ENCODE results near the gene CHST4. TPM values are rescaled to one million over a fixed set of nuclear protein-coding genes. Genes with fewer than 3 reads are reported as not detected.

Gene CHST4
- total and polyA plus RNA-seq, 7 donors, result 0.07 TPM; not detected in 6

GRCh38 chr16:71491054-71491453 is 35.2 kb upstream of the CHST4 start:
- H3K4me3 ChIP-seq, result no peak overlapping the region
- H3K27me3 ChIP-seq, result no peaks in the 10 kb centered on the region
- no peaks in the 10 kb centered on the region for H3K4me1 ChIP-seq
- no peak for DNase-seq
- H3K9me3 ChIP-seq, result no peaks in the 10 kb centered on the region
- no peak overlapping the region for H3K27ac ChIP-seq
- H3K36me3 ChIP-seq, result no peaks in the 10 kb centered on the region
- TF ChIP-seq EP300 (IDR thresholded peaks at IDR 0.05) (no peak), POLR2A (IDR thresholded peaks at IDR 0.05) (no peak), POLR2AphosphoS5 (IDR thresholded peaks at IDR 0.05) (no peak)
- TF ChIP-seq, protein P1, sequence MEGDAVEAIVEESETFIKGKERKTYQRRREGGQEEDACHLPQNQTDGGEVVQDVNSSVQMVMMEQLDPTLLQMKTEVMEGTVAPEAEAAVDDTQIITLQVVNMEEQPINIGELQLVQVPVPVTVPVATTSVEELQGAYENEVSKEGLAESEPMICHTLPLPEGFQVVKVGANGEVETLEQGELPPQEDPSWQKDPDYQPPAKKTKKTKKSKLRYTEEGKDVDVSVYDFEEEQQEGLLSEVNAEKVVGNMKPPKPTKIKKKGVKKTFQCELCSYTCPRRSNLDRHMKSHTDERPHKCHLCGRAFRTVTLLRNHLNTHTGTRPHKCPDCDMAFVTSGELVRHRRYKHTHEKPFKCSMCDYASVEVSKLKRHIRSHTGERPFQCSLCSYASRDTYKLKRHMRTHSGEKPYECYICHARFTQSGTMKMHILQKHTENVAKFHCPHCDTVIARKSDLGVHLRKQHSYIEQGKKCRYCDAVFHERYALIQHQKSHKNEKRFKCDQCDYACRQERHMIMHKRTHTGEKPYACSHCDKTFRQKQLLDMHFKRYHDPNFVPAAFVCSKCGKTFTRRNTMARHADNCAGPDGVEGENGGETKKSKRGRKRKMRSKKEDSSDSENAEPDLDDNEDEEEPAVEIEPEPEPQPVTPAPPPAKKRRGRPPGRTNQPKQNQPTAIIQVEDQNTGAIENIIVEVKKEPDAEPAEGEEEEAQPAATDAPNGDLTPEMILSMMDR (IDR thresholded peaks at IDR 0.05), result no peak
- 78 to 81% methylated on average over 3 of the region's 3 CpGs for WGBS, 2 donors
- intact Hi-C loops (cut with DNase I), result loop anchor here (5.0 kb wide), 1 partner anchor 39 kb away; no protein-coding TSS in a partner anchor

GRCh38 chr16:71492786-71493185 is 33.4 kb upstream of the CHST4 start:
- H3K27ac ChIP-seq, result no peak overlapping the region
- H3K36me3 ChIP-seq, result no peaks in the 10 kb centered on the region
- H3K4me3 ChIP-seq, result no peak overlapping the region
- H3K27me3 ChIP-seq, result no peaks in the 10 kb centered on the region
- 80% methylated on average over 2 of the region's 2 CpGs for WGBS, 2 donors
- no peak for DNase-seq
- no peaks in the 10 kb centered on the region for H3K9me3 ChIP-seq
- H3K4me1 ChIP-seq, result no peaks in the 10 kb centered on the region
- intact Hi-C loops (cut with DNase I), result loop anchor here (5.0 kb wide), 1 partner anchor 40 kb away; no protein-coding TSS in a partner anchor
- TF ChIP-seq POLR2A (IDR thresholded peaks at IDR 0.05), result no peak
- TF ChIP-seq EP300 (IDR thresholded peaks at IDR 0.05), result no peak
- TF ChIP-seq, protein P1 (IDR thresholded peaks at IDR 0.05), result no peak

DNA sequence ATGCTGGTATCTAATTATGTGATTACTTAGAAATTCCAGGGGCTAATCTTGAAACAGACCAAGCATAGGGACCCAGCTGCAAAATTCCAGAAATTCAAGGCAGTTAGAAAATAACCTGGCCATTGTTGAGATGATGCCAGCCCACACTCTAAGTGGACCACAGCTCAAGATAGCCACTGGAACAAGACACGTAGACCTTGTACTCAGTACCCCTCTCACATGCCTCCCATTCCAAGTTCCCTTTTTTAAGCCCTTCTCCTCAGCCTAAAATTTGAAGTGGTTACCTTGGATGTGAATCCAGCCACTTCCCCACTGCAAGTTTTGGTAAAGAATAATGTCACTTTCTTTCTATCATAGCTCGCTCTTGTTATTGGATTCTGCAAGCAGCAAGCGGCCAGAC is 33.0 kb upstream of the CHST4 start:
- H3K27ac ChIP-seq, result no peak overlapping the region
- intact Hi-C loops (cut with DNase I), result loop anchor here (5.0 kb wide), 1 partner anchor 41 kb away; no protein-coding TSS in a partner anchor
- H3K4me1 ChIP-seq, result no peaks in the 10 kb centered on the region
- H3K4me3 ChIP-seq, result no peak overlapping the region
- no peaks in the 10 kb centered on the region for H3K36me3 ChIP-seq
- no peak for DNase-seq
- no peaks in the 10 kb centered on the region for H3K9me3 ChIP-seq
- TF ChIP-seq POLR2AphosphoS5 (IDR thresholded peaks at IDR 0.05) (no peak), POLR2A (IDR thresholded peaks at IDR 0.05) (no peak), EP300 (IDR thresholded peaks at IDR 0.05) (no peak)
- TF ChIP-seq, protein P1 (IDR thresholded peaks at IDR 0.05), result no peak
- 80 to 85% methylated on average over 3 of the region's 3 CpGs for WGBS, 2 donors
- no peaks in the 10 kb centered on the region for H3K27me3 ChIP-seq

DNA sequence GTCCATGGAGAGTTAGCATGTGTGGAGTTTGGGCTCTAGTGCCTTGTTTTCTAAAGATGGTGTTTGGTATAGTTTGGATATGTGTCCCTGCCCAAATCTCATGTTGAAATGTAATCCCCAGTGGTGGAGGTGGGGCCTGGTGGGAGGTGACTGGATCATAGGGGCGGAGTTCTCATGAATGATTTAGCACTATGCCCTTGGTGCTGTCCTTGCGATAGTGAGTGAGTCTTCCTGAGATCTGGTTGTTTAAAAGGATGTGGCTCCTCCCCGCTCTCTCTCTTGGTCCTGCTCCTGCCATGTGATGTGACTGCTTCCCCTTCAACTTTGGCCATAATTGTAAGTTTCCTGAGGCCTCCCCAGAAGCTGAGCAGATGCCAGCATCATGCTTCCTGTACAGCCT is 28.2 kb upstream of the CHST4 start:
- H3K4me1 ChIP-seq, result no peaks in the 10 kb centered on the region
- H3K4me3 ChIP-seq, result no peak overlapping the region
- TF ChIP-seq EP300 (IDR thresholded peaks at IDR 0.05), result no peak
- no peak for TF ChIP-seq POLR2AphosphoS5 (IDR thresholded peaks at IDR 0.05)
- DNase-seq, result no peak
- WGBS, 2 donors, result 91 to 95% methylated on average over 3 of the region's 3 CpGs
- no peak overlapping the region for H3K27ac ChIP-seq
- H3K27me3 ChIP-seq, result no peaks in the 10 kb centered on the region
- H3K36me3 ChIP-seq, result no peaks in the 10 kb centered on the region
- intact Hi-C loops (cut with DNase I), result no loop called here
- H3K9me3 ChIP-seq, result no peaks in the 10 kb centered on the region

- Histone ChIP-seq H3K9me3 (no peaks in the 10 kb centered on the region), H3K27me3 (no peaks in the 10 kb centered on the region), H3K4me3 (no peak overlapping the region), H3K36me3 (no peaks in the 10 kb centered on the region), H3K4me1 (no peaks in the 10 kb centered on the region), H3K27ac (no peak overlapping the region)
- TF ChIP-seq POLR2AphosphoS5 (IDR thresholded peaks at IDR 0.05), result no peak
- TF ChIP-seq, protein P1 (IDR thresholded peaks at IDR 0.05), result peak; percentile 15 to 59 (median 58)
- DNase-seq, result no peak
- WGBS, 2 donors, result 0 to 2% methylated on average over 3 of the region's 3 CpGs
- intact Hi-C loops (cut with DNase I), result loop anchor here (1.0 kb wide), 1 partner anchor 88 kb away; no protein-coding TSS in a partner anchor
Measured at GRCh38 chr16:71499775-71500364, 26.4 kb upstream of the CHST4 start.
